Neuronal stem cell (in vitro differentiated cells): Measurements from ENCODE around the gene RER1.

Source experiments
- DNase-seq: peaks from one replicate; pipeline ENCODE4 v3.0.0-alpha.2; 2013; ENCODE audit warnings: low spot score
- H2AFZ ChIP-seq: one replicate; pipeline ENCODE4 v1.6.1; 2013; ENCODE audit warnings: mild to moderate bottlenecking, low read length, inconsistent platforms
- H2AK5ac ChIP-seq: 2 replicates; pipeline ENCODE4 v1.6.1; 2013; ENCODE audit warnings: low read depth, mild to moderate bottlenecking, inconsistent platforms, low read length, moderate library complexity, mixed read lengths
- H2BK120ac ChIP-seq: 2 replicates; pipeline ENCODE4 v1.6.1; 2013; ENCODE audit warnings: low read depth, mild to moderate bottlenecking, inconsistent platforms, low read length, moderate library complexity, mixed read lengths
- H2BK12ac ChIP-seq: one replicate; pipeline ENCODE4 v1.6.1; 2013; ENCODE audit warnings: low read length, inconsistent platforms
- H2BK15ac ChIP-seq: 2 replicates; pipeline ENCODE4 v1.6.1; 2013; ENCODE audit warnings: mild to moderate bottlenecking, low read length, inconsistent platforms, mixed read lengths
- H2BK5ac ChIP-seq: one replicate; pipeline ENCODE4 v1.6.1; 2013; ENCODE audit warnings: inconsistent platforms, mild to moderate bottlenecking, low read length, moderate library complexity
- H3K14ac ChIP-seq: one replicate; pipeline ENCODE4 v1.6.1; 2013; ENCODE audit warnings: low read length, inconsistent platforms
- H3K18ac ChIP-seq: 2 replicates; pipeline ENCODE4 v1.6.1; 2013; ENCODE audit warnings: low read length, inconsistent platforms
- H3K23ac ChIP-seq: 2 replicates; pipeline ENCODE4 v1.6.1; 2013; ENCODE audit warnings: low read depth, mild to moderate bottlenecking, mixed read lengths, low read length, inconsistent platforms; ENCODE audit not compliant: poor library complexity
- H3K27ac ChIP-seq: replicated peaks from 3 replicates; pipeline ENCODE4 v1.5.1; 2013; ENCODE audit warnings: low read length, inconsistent platforms
- H3K27me3 ChIP-seq, 3 experiments: 2 replicates each; pipeline ENCODE4 v1.6.1; 2013; ENCODE audit warnings: low read length in 3 of 3, mild to moderate bottlenecking in 2 of 3, inconsistent platforms in 1 of 3, low read depth in 1 of 3, mixed read lengths in 1 of 3, moderate library complexity in 1 of 3; ENCODE audit not compliant: control insufficient read depth in 3 of 3, insufficient read depth in 3 of 3
- H3K36me3 ChIP-seq, 2 donors: replicated peaks in 1 of 2; 2 replicates each; pipeline ENCODE4 v1.6.1; 2013; ENCODE audit warnings: low read length in 2 of 2; ENCODE audit not compliant: control insufficient read depth in 2 of 2, insufficient read depth in 2 of 2
- H3K4ac ChIP-seq: 2 replicates; pipeline ENCODE4 v1.6.1; 2013; ENCODE audit warnings: inconsistent platforms, mild to moderate bottlenecking, low read length, moderate library complexity
- H3K4me1 ChIP-seq, 2 donors: 1 replicate in 1 of 2; 2 replicates in 1 of 2; pipeline ENCODE4 v1.6.1; 2013; ENCODE audit warnings: low read length in 2 of 2, low read depth in 1 of 2; ENCODE audit not compliant: control insufficient read depth in 2 of 2, insufficient read depth in 1 of 2
- H3K4me2 ChIP-seq: one replicate; pipeline ENCODE4 v1.6.1; 2013; ENCODE audit warnings: mild to moderate bottlenecking, low read length, inconsistent platforms; ENCODE audit not compliant: insufficient read depth, poor library complexity, severe bottlenecking
- H3K4me3 ChIP-seq, 2 donors: 2 replicates each; pipeline ENCODE4 v1.5.1; 2013; ENCODE audit warnings: low read length in 2 of 2, mild to moderate bottlenecking in 2 of 2, inconsistent platforms in 1 of 2, moderate library complexity in 1 of 2
- H3K79me1 ChIP-seq: one replicate; pipeline ENCODE4 v1.6.1; 2013; ENCODE audit warnings: low read depth, mild to moderate bottlenecking, inconsistent platforms, low read length, moderate library complexity
- H3K9ac ChIP-seq: one replicate; pipeline ENCODE4 v1.6.1; 2013; ENCODE audit warnings: mild to moderate bottlenecking, low read depth, low read length, inconsistent platforms; ENCODE audit not compliant: poor library complexity
- H3K9me3 ChIP-seq, 2 donors: replicated peaks in 1 of 2; 2 replicates each; pipeline versions ENCODE3 to v1.6.1; 2013; ENCODE audit warnings: low read length in 2 of 2, mild to moderate bottlenecking in 2 of 2, inconsistent platforms in 1 of 2, low read depth in 1 of 2, mixed read lengths in 1 of 2, moderate library complexity in 1 of 2; ENCODE audit not compliant: control insufficient read depth in 2 of 2, insufficient read depth in 1 of 2
- H4K8ac ChIP-seq: one replicate; pipeline ENCODE4 v1.6.1; 2013; ENCODE audit warnings: low read depth, mild to moderate bottlenecking, inconsistent platforms, low read length, moderate library complexity
- H4K91ac ChIP-seq: one replicate; pipeline ENCODE4 v1.6.1; 2013; ENCODE audit warnings: low read length, low read depth, mild to moderate bottlenecking, inconsistent platforms; ENCODE audit not compliant: poor library complexity
- WGBS, 2 donors: extraction: QIAGEN DNeasy Blood & Tissue Kit; methylation state at CpG; one replicate each; pipeline ENCODE4 v1.1.7; 2013; ENCODE audit warnings: missing lambda C conversion rate in 2 of 2, mixed read lengths in 1 of 2; ENCODE audit not compliant: insufficient read length in 2 of 2, insufficient replicate concordance in 1 of 2; ENCODE audit errors: extremely low coverage in 2 of 2; 5-methylcytosine and 5-hydroxymethylcytosine counted together

Gene RER1

GRCh38 chr1:2356401-2356800 lies 35.2 kb upstream of the RER1 start:
- H3K27ac ChIP-seq: no peak overlapping the region
- H2BK5ac ChIP-seq: peak overlapping the region; percentile 84
- no peak overlapping the region for H3K14ac ChIP-seq
- H3K4ac ChIP-seq: no peak overlapping the region
- no peak overlapping the region for H4K8ac ChIP-seq
- H3K4me1 ChIP-seq: peaks cover 3% of the 10 kb centered on the region in 2 donors
- H3K4me2 ChIP-seq: no peak overlapping the region
- H3K9me3 ChIP-seq: no peaks in the 10 kb centered on the region
- H3K27me3 ChIP-seq: peaks cover 0 to 2% (median 0%) of the 10 kb centered on the region in 3 experiments
- WGBS, 2 donors: no CpG with 5 or more reads among the region's 15 CpGs
- H3K79me1 ChIP-seq: no peaks in the 10 kb centered on the region
- H4K91ac ChIP-seq: no peak overlapping the region
- H2AFZ ChIP-seq: no peak overlapping the region
- H2BK12ac ChIP-seq: peak overlapping the region; percentile 73
- peak overlapping the region; percentile 27 for H3K18ac ChIP-seq
- H2BK15ac ChIP-seq: peak overlapping the region; percentile 47
- H3K36me3 ChIP-seq: no peaks in the 10 kb centered on the region
- H2BK120ac ChIP-seq: no peak overlapping the region
- H2AK5ac ChIP-seq: peak overlapping the region; percentile 93
- H3K23ac ChIP-seq: no peak overlapping the region
- peak overlapping the region; percentile 30 for H3K9ac ChIP-seq
- no peak for DNase-seq
- H3K4me3 ChIP-seq: no peak overlapping the region

GRCh38 chr1:2356911-2357845 lies 34.5 kb upstream of the RER1 start:
- H2BK5ac ChIP-seq: no peak overlapping the region
- H2AFZ ChIP-seq: no peak overlapping the region
- peaks cover 3% of the 10 kb centered on the region in 2 donors for H3K4me1 ChIP-seq
- no peak overlapping the region for H4K91ac ChIP-seq
- H3K4me2 ChIP-seq: no peak overlapping the region
- H4K8ac ChIP-seq: no peak overlapping the region
- H3K36me3 ChIP-seq: no peaks in the 10 kb centered on the region
- DNase-seq: no peak
- H3K18ac ChIP-seq: peak overlapping the region; percentile 46
- no peak overlapping the region for H2BK120ac ChIP-seq
- H2BK15ac ChIP-seq: no peak overlapping the region
- no peak overlapping the region for H3K27ac ChIP-seq
- no peaks in the 10 kb centered on the region for H3K9me3 ChIP-seq
- peaks cover 0 to 2% (median 0%) of the 10 kb centered on the region in 3 experiments for H3K27me3 ChIP-seq
- H2BK12ac ChIP-seq: no peak overlapping the region
- H2AK5ac ChIP-seq: peak overlapping the region; percentile 48
- no peak overlapping the region for H3K4ac ChIP-seq
- H3K9ac ChIP-seq: peak overlapping the region; percentile 54
- H3K79me1 ChIP-seq: no peaks in the 10 kb centered on the region
- peak overlapping the region; percentile 77 for H3K23ac ChIP-seq
- no CpG with 5 or more reads among the region's 37 CpGs for WGBS, 2 donors
- no peak overlapping the region for H3K4me3 ChIP-seq
- H3K14ac ChIP-seq: peak overlapping the region; percentile 42

GRCh38 chr1:2358072-2358471 lies 33.6 kb upstream of the RER1 start:
- Histone ChIP-seq H3K79me1 (no peaks in the 10 kb centered on the region), H2BK5ac (no peak overlapping the region), H3K4me1 (peaks cover under 1 to 2% of the 10 kb centered on the region in 2 donors), H3K4me3 (no peak overlapping the region), H3K4ac (no peak overlapping the region), H2AFZ (no peak overlapping the region), H3K9ac (no peak overlapping the region), H4K91ac (no peak overlapping the region), H3K9me3 (no peaks in the 10 kb centered on the region), H4K8ac (no peak overlapping the region), H3K36me3 (no peaks in the 10 kb centered on the region), H3K23ac (no peak overlapping the region), H2BK12ac (no peak overlapping the region), H3K27ac (no peak overlapping the region), H2AK5ac (no peak overlapping the region), H3K4me2 (no peak overlapping the region), H2BK120ac (no peak overlapping the region), H3K14ac (no peak overlapping the region), H3K27me3 (peaks cover 0 to 2% (median 0%) of the 10 kb centered on the region in 3 experiments), H3K18ac (no peak overlapping the region), H2BK15ac (no peak overlapping the region)
- DNase-seq: no peak
- WGBS, 2 donors: no CpG with 5 or more reads among the region's 13 CpGs
